ENCODE data around the gene DSCAML1.

The DSCAML1 gene

GRCh38 chr11:117584056-117584830, 212.8 kb downstream of the DSCAML1 start:
- DNase-seq (ENCODE audit: low read depth in 2 of 2), result no peak

- DNase-seq (ENCODE audit: low read depth in 2 of 2), result no peak
Observed at GRCh38 chr11:117583063-117583801, 213.8 kb downstream of the DSCAML1 start.

- no peak for DNase-seq (ENCODE audit: low read depth in 2 of 2)
Observed at GRCh38 chr11:117582433-117582832, 214.6 kb downstream of the DSCAML1 start.

- DNase-seq (ENCODE audit: low read depth in 2 of 2), result no peak
Observed at GRCh38 chr11:117580866-117581265, 216.2 kb downstream of the DSCAML1 start.

- no peak for DNase-seq (ENCODE audit: low read depth in 2 of 2)
Observed at GRCh38 chr11:117579161-117579560, 217.9 kb downstream of the DSCAML1 start.

- no peak for DNase-seq (ENCODE audit: low read depth in 2 of 2)
Observed at GRCh38 chr11:117575856-117576255, 221.2 kb downstream of the DSCAML1 start.

- no peak for DNase-seq (ENCODE audit: low read depth in 2 of 2)
Observed at GRCh38 chr11:117574551-117574950, 222.5 kb downstream of the DSCAML1 start.

GRCh38 chr11:117573326-117573725, 223.7 kb downstream of the DSCAML1 start:
- no peak for DNase-seq (ENCODE audit: low read depth in 2 of 2)

- DNase-seq (ENCODE audit: low read depth in 2 of 2), result no peak
Observed at GRCh38 chr11:117572671-117573070, 224.3 kb downstream of the DSCAML1 start.

GRCh38 chr11:117572129-117572528, 224.9 kb downstream of the DSCAML1 start:
- no peak for DNase-seq (ENCODE audit: low read depth in 2 of 2)

GRCh38 chr11:117570701-117571100, 226.3 kb downstream of the DSCAML1 start:
- DNase-seq (ENCODE audit: low read depth in 2 of 2), result no peak

- DNase-seq (ENCODE audit: low read depth in 2 of 2), result no peak
Observed at GRCh38 chr11:117569911-117570310, 227.1 kb downstream of the DSCAML1 start.

- DNase-seq (ENCODE audit: low read depth in 2 of 2), result no peak
Observed at GRCh38 chr11:117565709-117566108, 231.3 kb downstream of the DSCAML1 start.

GRCh38 chr11:117564321-117564720, 232.7 kb downstream of the DSCAML1 start:
- no peak for DNase-seq (ENCODE audit: low read depth in 2 of 2)

GRCh38 chr11:117563556-117563955, 233.5 kb downstream of the DSCAML1 start:
- DNase-seq (ENCODE audit: low read depth in 2 of 2), result no peak

- DNase-seq (ENCODE audit: low read depth in 2 of 2), result no peak
Observed at GRCh38 chr11:117562136-117562535, 234.9 kb downstream of the DSCAML1 start.

GRCh38 chr11:117560780-117561530, 236.1 kb downstream of the DSCAML1 start:
- DNase-seq (ENCODE audit: low read depth in 2 of 2), result no peak

- DNase-seq (ENCODE audit: low read depth in 2 of 2), result no peak
Observed at GRCh38 chr11:117559698-117560097, 237.3 kb downstream of the DSCAML1 start.

GRCh38 chr11:117557361-117557760, 239.7 kb downstream of the DSCAML1 start:
- no peak for DNase-seq (ENCODE audit: low read depth in 2 of 2)

GRCh38 chr11:117554601-117555333, 242.2 kb downstream of the DSCAML1 start:
- DNase-seq (ENCODE audit: low read depth in 2 of 2), result no peak

GRCh38 chr11:117552626-117553025, 244.4 kb downstream of the DSCAML1 start:
- no peak for DNase-seq (ENCODE audit: low read depth in 2 of 2)
